Esophagus squamous epithelium (tissue), 5 donors: ENCODE data around the gene LRP8. TPM values are rescaled to one million over a fixed set of nuclear protein-coding genes. Genes with fewer than 3 reads are reported as not detected.
A peak's percentile ranks its signal among the peaks of the same experiment; 100 is the strongest.

ENCODE experiments used
- DNase-seq: peaks from one replicate; lab custom pipeline; 2025; lab: John Stamatoyannopoulos, UW
- H3K27ac ChIP-seq, 4 donors: fragments of 200-600 bp; sonication (generic); one replicate each; pipeline ENCODE4 v1.5.1; 2016 to 2019; ENCODE audit warnings: mild to moderate bottlenecking in 1 of 4
- H3K27me3 ChIP-seq, 4 donors: fragments of 200-600 bp; sonication (generic); 1 replicate in 3 of 4; 2 replicates in 1 of 4; pipeline versions ENCODE4 v1.5.1 to v1.6.0; 2017 to 2021; ENCODE audit warnings: antibody characterized with exemption in 1 of 4
- H3K36me3 ChIP-seq, 3 donors: fragments of 200-600 bp; sonication (generic); one replicate each; pipeline ENCODE4 v1.5.1; 2016 to 2019
- H3K4me1 ChIP-seq, 3 donors: fragments of 200-600 bp; sonication (generic); one replicate each; pipeline ENCODE4 v1.5.1; 2017 to 2019
- H3K4me3 ChIP-seq, 4 donors: fragments of 200-600 bp; sonication (generic); 1 replicate in 3 of 4; 2 replicates in 1 of 4; pipeline ENCODE4 v1.5.1; 2016 to 2019; ENCODE audit warnings: mild to moderate bottlenecking in 2 of 4, moderate library complexity in 1 of 4
- H3K9me3 ChIP-seq, 3 donors: fragments of 200-600 bp; sonication (generic); one replicate each; pipeline ENCODE4 v1.5.1; 2016 to 2019
- POLR2A ChIP-seq, 4 donors: fragments of 450-650 bp; IDR thresholded peaks; one replicate each; pipeline ENCODE4 v1.6.1; 2017; ENCODE audit warnings: antibody characterized with exemption in 4 of 4, mild to moderate bottlenecking in 4 of 4, moderate library complexity in 3 of 4
- WGBS, 2 donors: methylation state at CpG; one replicate each; pipeline ENCODE4 v1.1.5; 2018; 5-methylcytosine and 5-hydroxymethylcytosine counted together
- intact Hi-C: fragments of 100-400 bp; cut with DNase I; formaldehyde crosslinking; loops from one replicate; pipeline ENCODE4 v1.15.0; 2022
- total RNA-seq, 4 donors: library from RNA; depleted of rRNA; stranded (reverse); fragments of >200 nt; gene quantifications; one replicate each; pipeline ENCODE4 v1.1.0, GENCODE V29; 2016
- TF ChIP-seq, protein P1 (sequence below), 6 experiments: fragments of 450-650 bp in 4 of 6; fragments of 200-600 bp in 2 of 6; sonication (generic) in 2 of 6; IDR thresholded peaks; one replicate each; pipeline ENCODE4 v1.5.1; 2016 to 2019; ENCODE audit warnings: antibody characterized with exemption in 6 of 6, mild to moderate bottlenecking in 4 of 6, moderate library complexity in 4 of 6
- donor health status: DM: yes; HTN: yes; CAD: no.

Gene LRP8
- total RNA-seq, 4 donors from 2014 or later, result 15.3 to 39.6 (median 18.8) TPM

DNA sequence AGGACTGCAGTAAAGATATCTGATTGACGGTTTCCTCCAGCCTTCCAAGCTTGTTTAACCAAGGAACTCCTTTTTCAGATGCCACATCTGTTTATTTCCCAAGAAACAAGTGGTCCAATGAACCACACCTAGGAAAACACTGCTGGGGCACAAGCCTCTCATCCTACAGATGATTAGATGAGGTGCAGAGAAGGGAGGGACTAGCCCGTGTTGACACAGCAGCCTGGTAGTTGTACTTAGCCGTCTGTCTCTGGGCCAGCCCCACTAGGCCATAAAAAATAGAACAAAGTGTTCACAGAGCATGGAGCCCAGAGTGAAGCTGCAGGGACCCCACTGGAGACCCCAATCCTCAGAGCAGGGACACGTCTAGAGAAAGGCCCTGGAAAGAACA, 32.1 kb downstream of the LRP8 start:
- H3K4me3 ChIP-seq, result no peak overlapping the region
- no peak for DNase-seq
- no peaks in the 10 kb centered on the region for H3K36me3 ChIP-seq
- H3K27ac ChIP-seq, result no peak overlapping the region
- H3K27me3 ChIP-seq, result no peaks in the 10 kb centered on the region
- TF ChIP-seq POLR2A (IDR thresholded peaks at IDR 0.05), result no peak
- TF ChIP-seq, protein P1, sequence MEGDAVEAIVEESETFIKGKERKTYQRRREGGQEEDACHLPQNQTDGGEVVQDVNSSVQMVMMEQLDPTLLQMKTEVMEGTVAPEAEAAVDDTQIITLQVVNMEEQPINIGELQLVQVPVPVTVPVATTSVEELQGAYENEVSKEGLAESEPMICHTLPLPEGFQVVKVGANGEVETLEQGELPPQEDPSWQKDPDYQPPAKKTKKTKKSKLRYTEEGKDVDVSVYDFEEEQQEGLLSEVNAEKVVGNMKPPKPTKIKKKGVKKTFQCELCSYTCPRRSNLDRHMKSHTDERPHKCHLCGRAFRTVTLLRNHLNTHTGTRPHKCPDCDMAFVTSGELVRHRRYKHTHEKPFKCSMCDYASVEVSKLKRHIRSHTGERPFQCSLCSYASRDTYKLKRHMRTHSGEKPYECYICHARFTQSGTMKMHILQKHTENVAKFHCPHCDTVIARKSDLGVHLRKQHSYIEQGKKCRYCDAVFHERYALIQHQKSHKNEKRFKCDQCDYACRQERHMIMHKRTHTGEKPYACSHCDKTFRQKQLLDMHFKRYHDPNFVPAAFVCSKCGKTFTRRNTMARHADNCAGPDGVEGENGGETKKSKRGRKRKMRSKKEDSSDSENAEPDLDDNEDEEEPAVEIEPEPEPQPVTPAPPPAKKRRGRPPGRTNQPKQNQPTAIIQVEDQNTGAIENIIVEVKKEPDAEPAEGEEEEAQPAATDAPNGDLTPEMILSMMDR (IDR thresholded peaks at IDR 0.05), result no peak
- H3K4me1 ChIP-seq, result peaks cover 0 to 34% (median 14%) of the 10 kb centered on the region in 3 donors
- no peaks in the 10 kb centered on the region for H3K9me3 ChIP-seq
- intact Hi-C loops, result no loop called here
- 60 to 63% methylated on average over 2 to 4 of the region's 4 CpGs for WGBS, 2 donors

DNA sequence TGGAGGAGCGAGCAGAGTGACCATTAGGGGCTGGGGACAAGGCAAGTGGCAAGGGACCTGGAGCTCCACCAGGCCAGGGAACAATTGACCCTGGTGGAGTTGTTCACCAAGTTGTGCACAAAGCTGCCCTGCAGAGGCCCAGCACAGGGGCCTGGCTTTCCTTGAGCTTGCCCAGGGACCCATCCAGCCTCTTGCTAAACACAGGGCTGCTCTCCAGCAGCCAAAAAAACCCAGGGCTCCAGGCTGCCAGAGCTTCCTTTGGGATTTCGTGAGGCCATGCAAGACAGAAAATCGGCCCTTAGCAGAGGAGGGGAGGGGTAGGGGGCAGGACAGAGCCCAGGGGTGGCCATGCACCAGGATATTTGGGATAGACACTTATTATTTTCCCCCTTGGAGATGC, 32.6 kb downstream of the LRP8 start:
- DNase-seq, result no peak
- Histone ChIP-seq H3K9me3 (no peaks in the 10 kb centered on the region), H3K4me1 (peaks cover 0 to 34% (median 14%) of the 10 kb centered on the region in 3 donors), H3K36me3 (no peaks in the 10 kb centered on the region), H3K27me3 (no peaks in the 10 kb centered on the region), H3K4me3 (no peak overlapping the region), H3K27ac (no peak overlapping the region)
- intact Hi-C loops, result no loop called here
- TF ChIP-seq, protein P1 (IDR thresholded peaks at IDR 0.05), result no peak
- TF ChIP-seq POLR2A (IDR thresholded peaks at IDR 0.05), result no peak
- WGBS, 2 donors, result 92 to 100% methylated on average over 1 of the region's 3 CpGs

DNA sequence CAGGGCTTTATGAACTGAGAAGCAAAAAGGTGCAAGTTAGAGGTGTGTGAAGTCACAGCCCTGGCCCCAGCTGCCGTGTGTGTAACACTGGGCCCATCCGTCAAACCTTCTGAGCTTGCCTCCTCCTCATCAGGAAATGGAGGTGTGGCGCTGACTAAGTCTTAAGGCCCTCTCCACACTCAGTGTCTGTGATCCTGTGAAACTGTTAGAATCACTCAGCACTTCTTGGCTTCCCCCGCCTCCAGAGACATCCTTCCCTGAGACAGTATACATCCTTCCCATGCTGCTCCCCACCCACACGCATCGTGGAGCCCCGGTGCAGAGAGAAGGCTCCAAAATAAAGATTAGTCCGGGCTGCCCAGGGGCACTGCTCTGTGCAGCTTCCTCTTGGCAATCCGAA, 33.3 kb downstream of the LRP8 start:
- H3K4me1 ChIP-seq, result peaks cover 0 to 34% (median 14%) of the 10 kb centered on the region in 3 donors
- intact Hi-C loops, result no loop called here
- H3K9me3 ChIP-seq, result no peaks in the 10 kb centered on the region
- DNase-seq, result no peak
- H3K4me3 ChIP-seq, result no peak overlapping the region
- no peaks in the 10 kb centered on the region for H3K27me3 ChIP-seq
- peaks cover 0 to 6% (median 0%) of the 10 kb centered on the region in 3 donors for H3K36me3 ChIP-seq
- H3K27ac ChIP-seq, result peak overlapping the region in 1 of 4 donors; percentile 57
- TF ChIP-seq POLR2A (IDR thresholded peaks at IDR 0.05), result no peak
- TF ChIP-seq, protein P1 (IDR thresholded peaks at IDR 0.05), result no peak
- WGBS, 2 donors, result 68 to 79% methylated on average over 8 to 9 of the region's 9 CpGs

DNA sequence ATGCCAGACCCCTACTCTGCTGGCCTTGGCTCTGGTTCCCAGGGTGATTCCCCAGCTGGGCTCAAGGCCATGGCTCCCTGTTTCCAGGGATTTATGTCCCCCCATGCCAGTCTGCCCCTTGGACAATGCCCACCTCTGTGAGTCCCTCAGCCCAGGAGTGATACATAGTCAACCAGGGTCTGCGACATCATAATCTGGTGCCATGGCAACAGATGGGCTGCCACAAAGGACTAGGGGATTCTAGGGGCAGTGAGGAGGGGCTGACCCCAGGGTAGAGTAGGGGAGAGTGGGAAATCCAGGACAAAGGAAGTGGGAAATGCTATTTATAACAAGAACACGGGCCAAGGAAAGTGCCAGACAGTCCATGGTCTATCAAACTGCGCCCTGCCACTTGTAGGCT, 33.8 kb downstream of the LRP8 start:
- H3K27ac ChIP-seq, result peak overlapping the region in 1 of 4 donors; percentile 57
- no peak overlapping the region for H3K4me3 ChIP-seq
- TF ChIP-seq, protein P1 (IDR thresholded peaks at IDR 0.05), result no peak
- TF ChIP-seq POLR2A (IDR thresholded peaks at IDR 0.05), result no peak
- peaks cover 0 to 11% (median 0%) of the 10 kb centered on the region in 3 donors for H3K36me3 ChIP-seq
- DNase-seq, result no peak
- H3K9me3 ChIP-seq, result no peaks in the 10 kb centered on the region
- no peaks in the 10 kb centered on the region for H3K27me3 ChIP-seq
- peaks cover 0 to 34% (median 14%) of the 10 kb centered on the region in 3 donors for H3K4me1 ChIP-seq
- WGBS, 2 donors, result 69 to 100% methylated on average over 2 to 3 of the region's 3 CpGs
- intact Hi-C loops, result no loop called here

DNA sequence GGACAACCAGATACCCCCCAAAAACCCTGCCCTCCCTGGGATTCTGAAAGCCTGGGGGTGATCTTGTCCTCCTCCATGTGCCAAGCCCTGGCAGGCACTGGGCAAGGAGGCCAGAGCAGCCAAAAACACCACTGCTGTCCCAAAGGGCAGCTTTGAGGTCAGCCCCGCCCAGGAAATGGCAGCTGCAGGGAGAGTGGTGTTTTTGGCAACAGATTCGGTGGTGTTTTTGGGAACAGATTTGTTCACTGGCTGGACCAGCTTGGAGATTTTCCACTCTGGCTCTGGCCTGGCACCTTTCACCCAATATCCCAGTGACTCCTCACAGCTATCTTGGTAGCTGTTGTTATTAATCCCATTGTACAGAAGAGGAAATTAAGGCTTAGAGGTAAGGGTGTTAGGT, 34.7 kb downstream of the LRP8 start:
- TF ChIP-seq POLR2A (IDR thresholded peaks at IDR 0.05), result no peak
- TF ChIP-seq, protein P1 (IDR thresholded peaks at IDR 0.05), result no peak
- H3K4me1 ChIP-seq, result peaks cover 0 to 34% (median 14%) of the 10 kb centered on the region in 3 donors
- peak overlapping the region in 1 of 4 donors; percentile 57 for H3K27ac ChIP-seq
- no peaks in the 10 kb centered on the region for H3K27me3 ChIP-seq
- H3K4me3 ChIP-seq, result no peak overlapping the region
- no peak for DNase-seq
- H3K36me3 ChIP-seq, result peaks cover 0 to 15% (median 0%) of the 10 kb centered on the region in 3 donors
- 48 to 49% methylated on average over 2 of the region's 2 CpGs for whole genome bisulfite sequencing, 2 donors
- intact Hi-C loops, result no loop called here
- no peaks in the 10 kb centered on the region for H3K9me3 ChIP-seq
